Measurements from ENCODE around the gene FADS2. TPM values are rescaled to one million over a fixed set of nuclear protein-coding genes. Genes with fewer than 3 reads are reported as not detected.
A peak's percentile ranks its signal among the peaks of the same experiment; 100 is the strongest.

Gene FADS2
- total RNA-seq, 2 donors from 2014 or later: 23.3 to 70.4 TPM

DNA sequence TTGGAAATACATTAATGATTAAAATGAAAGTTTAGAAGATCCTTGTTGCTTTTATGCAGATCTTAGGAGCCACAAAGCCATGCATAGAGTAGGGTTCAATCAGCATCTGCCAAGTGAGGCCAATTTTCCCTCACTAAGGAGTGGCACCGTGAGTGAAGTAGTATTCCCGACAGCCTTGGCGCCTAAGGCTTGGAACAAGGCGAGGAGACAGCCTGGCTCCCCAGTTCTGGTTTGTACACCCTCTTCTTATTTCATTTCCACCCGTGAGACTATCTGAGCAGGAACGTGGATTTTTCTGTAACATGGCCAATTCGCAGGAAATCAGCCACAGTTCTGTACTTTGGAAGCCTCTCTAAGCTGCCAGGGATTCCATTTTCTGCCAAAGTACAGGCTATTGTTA, 22.6 kb downstream of the FADS2 start:
- Mint-ChIP-seq H3K4me3 (no peak overlapping the region), H3K27ac (no peak overlapping the region), H3K27me3 (ENCODE audit: low read depth) (no peaks in the 10 kb centered on the region), H3K4me1 (ENCODE audit: low read depth) (no peaks in the 10 kb centered on the region), H3K9me3 (no peaks in the 10 kb centered on the region), H3K36me3 (ENCODE audit: insufficient read depth in 2 of 2) (peaks cover 5 to 10% of the 10 kb centered on the region in 2 donors)
- ATAC-seq (replicated peaks in 1 of 2) (no peak), DNase-seq (no peak)

DNA sequence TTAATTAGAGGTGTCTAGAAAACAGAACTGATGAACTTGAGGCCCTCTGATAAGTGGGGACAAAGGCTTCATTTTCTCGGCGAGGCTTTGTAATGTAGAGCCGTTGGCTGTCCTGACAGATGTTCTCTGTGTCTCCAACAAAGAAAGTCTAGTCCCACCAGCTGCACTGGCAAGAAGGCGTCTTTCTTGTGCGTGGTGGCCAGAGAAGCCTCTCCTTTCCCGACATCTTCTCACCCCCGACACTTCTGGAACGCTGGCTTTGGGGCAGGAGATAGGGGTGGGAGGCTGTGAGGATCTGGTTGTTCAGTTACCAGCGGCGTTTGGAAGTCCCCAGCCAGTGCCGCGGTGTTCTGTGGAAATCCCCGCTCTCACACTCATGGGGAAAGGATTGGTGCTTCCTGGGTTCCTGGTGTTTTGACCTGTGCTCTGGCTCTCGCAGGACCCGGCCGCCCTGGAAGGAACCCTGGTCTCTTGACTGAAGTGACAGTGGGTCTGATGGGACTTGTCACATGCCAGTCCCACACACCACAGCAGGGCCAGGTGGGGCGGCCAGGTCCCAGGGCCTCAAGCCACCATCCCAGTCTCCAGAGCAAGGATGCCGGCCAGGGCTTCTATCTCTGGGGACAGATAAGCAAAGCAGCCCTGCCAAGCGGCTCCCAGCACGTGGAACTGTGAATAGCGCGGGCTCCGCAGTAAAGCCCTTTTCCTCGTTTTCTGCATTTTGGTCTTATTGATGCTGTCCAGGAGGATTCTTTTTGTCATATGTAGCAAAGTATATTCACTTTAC, 23.2 kb downstream of the FADS2 start:
- H3K4me1 Mint-ChIP-seq (ENCODE audit: low read depth): no peaks in the 10 kb centered on the region
- H3K9me3 Mint-ChIP-seq: no peaks in the 10 kb centered on the region
- no peak overlapping the region for H3K4me3 Mint-ChIP-seq
- peaks cover 5 to 10% of the 10 kb centered on the region in 2 donors for H3K36me3 Mint-ChIP-seq (ENCODE audit: insufficient read depth in 2 of 2)
- H3K27me3 Mint-ChIP-seq (ENCODE audit: low read depth): no peaks in the 10 kb centered on the region
- no peak for DNase-seq
- no peak overlapping the region for H3K27ac Mint-ChIP-seq
- ATAC-seq (replicated peaks in 1 of 2): no peak

DNA sequence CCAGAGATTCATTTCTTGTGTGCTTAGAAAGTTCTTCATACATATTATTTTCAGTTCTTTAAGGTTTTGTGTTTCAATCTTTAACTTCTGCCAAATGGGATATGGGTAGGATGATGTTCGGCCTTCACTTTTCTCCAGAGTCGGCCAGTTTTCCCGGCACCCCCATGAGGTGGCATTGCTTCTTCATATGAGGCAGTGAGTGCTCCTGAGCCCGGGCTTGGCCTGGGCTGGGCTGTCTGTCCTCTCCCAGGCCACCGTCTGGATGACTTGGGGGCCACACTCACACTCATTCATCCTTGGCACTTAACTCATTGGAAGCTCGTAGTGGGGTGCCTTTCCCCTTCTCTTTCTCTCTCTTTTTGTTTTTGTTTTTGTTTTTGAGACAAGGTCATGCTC, 23.8 kb downstream of the FADS2 start:
- no peak for ATAC-seq (replicated peaks in 1 of 2)
- H3K4me3 Mint-ChIP-seq: no peak overlapping the region
- no peaks in the 10 kb centered on the region for H3K27me3 Mint-ChIP-seq (ENCODE audit: low read depth)
- no peak overlapping the region for H3K27ac Mint-ChIP-seq
- H3K9me3 Mint-ChIP-seq: no peaks in the 10 kb centered on the region
- no peak for DNase-seq
- peaks cover 5 to 10% of the 10 kb centered on the region in 2 donors for H3K36me3 Mint-ChIP-seq (ENCODE audit: insufficient read depth in 2 of 2)
- H3K4me1 Mint-ChIP-seq (ENCODE audit: low read depth): no peaks in the 10 kb centered on the region

DNA sequence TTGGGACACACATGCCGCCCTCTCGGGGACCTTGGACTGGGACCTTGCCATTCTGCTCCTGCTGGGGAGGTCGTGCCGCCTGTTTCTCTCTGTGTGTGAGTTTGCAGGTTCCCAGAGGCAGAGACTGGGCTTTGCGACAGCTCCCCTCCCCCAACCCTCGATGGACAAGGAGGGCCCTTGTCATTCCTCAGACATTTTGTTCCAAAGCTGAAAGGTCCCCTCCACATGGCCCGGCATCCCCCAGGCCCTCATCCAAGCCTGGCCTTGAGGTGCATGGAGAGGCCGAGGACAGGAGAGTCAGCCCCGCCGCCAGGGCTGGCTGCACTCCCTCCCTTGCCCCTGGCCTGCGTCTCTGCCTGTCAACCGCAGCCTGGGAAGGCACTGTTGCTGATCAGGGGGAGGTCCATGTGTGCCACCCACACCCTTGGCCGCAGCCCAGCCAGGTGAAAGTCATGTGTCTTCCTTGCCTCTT, 25.6 kb downstream of the FADS2 start:
- Mint-ChIP-seq H3K36me3 (ENCODE audit: insufficient read depth in 2 of 2) (peaks cover 0 to 8% of the 10 kb centered on the region in 2 donors), H3K9me3 (no peaks in the 10 kb centered on the region)

DNA sequence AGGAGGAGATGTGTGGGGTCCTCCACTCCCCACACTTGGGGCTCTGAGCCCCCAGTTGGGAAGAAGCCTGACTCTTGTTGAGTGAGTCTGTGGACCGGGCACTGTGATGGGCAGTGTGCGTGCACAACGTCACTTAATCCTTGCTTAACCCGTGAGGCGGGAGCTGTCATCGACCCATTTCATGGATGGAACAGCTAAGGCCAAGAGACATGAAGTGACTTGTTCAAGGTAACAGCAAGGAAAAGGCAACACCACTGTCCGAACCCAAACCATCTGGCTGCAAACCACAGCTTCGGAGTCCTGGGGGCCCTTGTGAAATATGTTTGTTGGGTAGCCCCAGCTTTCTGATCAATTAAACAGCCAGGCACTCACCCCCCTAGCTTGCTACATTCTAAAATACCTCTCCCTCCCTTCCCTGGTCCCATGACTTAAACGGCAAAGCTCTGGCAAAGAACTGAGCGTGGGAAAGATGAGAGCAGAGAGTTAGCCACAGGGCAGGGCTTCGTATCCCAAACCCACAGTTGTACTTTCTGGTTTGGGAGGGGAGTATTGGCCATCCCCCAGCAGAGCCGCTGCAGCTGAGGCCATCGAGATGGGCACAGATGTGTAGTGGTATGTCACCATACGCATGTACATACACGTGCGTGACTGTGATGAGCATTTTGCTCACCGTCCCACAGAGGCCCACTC, 26.3 kb downstream of the FADS2 start:
- H3K36me3 Mint-ChIP-seq (ENCODE audit: insufficient read depth in 2 of 2): peaks cover 0 to 9% of the 10 kb centered on the region in 2 donors
- no peaks in the 10 kb centered on the region for H3K4me1 Mint-ChIP-seq (ENCODE audit: low read depth)
- no peak overlapping the region for H3K27ac Mint-ChIP-seq
- no peak for DNase-seq
- ATAC-seq (replicated peaks in 1 of 2): no peak
- no peaks in the 10 kb centered on the region for H3K27me3 Mint-ChIP-seq (ENCODE audit: low read depth)
- H3K9me3 Mint-ChIP-seq: no peaks in the 10 kb centered on the region
- no peak overlapping the region for H3K4me3 Mint-ChIP-seq

More for the DNA sequence above, 25.6 kb downstream of the FADS2 start:
- H3K27me3 Mint-ChIP-seq (ENCODE audit: low read depth): no peaks in the 10 kb centered on the region
- no peak overlapping the region for H3K4me3 Mint-ChIP-seq
- H3K27ac Mint-ChIP-seq: no peak overlapping the region
- DNase-seq: no peak
- ATAC-seq (replicated peaks in 1 of 2): no peak
- no peaks in the 10 kb centered on the region for H3K4me1 Mint-ChIP-seq (ENCODE audit: low read depth)

DNA sequence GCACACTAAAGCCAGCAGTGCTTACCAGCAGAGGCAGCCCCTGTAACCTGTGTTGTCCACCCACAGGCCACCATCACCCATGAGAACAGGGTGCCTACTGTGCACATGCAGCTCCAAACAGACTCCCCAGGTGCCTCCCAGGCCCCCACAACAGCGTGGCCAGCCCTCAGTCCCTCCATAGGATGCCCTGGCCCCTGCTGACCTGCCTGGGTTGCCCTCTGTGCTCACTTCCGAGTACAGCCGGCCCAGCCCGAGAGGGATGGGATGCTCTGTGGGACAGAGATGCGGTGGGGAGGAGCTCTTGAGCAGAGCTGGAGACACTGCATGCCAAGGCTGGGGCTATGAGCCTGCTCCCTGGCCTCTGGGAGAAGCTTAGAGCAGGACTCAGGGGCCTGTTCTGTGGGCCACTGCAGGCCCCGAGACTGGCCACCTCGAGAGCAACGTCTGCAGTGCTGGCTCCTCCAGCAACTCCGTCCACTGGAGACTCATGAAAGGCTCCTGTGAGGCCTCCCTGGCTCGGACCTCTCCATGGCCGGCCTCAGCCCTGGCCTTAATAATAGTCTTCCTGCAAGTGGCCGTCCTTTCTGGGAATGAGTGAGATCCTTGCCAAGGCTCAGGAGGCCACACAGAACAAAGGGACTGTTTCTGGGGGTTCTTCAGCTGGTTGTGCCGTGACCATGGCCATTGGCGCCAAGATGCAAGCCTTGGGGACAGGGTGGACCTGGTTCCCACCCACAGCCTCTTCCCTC, 27.0 kb downstream of the FADS2 start:
- no peak overlapping the region for H3K4me3 Mint-ChIP-seq
- ATAC-seq (replicated peaks in 1 of 2): no peak
- no peaks in the 10 kb centered on the region for H3K4me1 Mint-ChIP-seq (ENCODE audit: low read depth)
- peaks cover 0 to 9% of the 10 kb centered on the region in 2 donors for H3K36me3 Mint-ChIP-seq (ENCODE audit: insufficient read depth in 2 of 2)
- no peak overlapping the region for H3K27ac Mint-ChIP-seq
- no peaks in the 10 kb centered on the region for H3K27me3 Mint-ChIP-seq (ENCODE audit: low read depth)
- H3K9me3 Mint-ChIP-seq: no peaks in the 10 kb centered on the region
- DNase-seq: no peak

DNA sequence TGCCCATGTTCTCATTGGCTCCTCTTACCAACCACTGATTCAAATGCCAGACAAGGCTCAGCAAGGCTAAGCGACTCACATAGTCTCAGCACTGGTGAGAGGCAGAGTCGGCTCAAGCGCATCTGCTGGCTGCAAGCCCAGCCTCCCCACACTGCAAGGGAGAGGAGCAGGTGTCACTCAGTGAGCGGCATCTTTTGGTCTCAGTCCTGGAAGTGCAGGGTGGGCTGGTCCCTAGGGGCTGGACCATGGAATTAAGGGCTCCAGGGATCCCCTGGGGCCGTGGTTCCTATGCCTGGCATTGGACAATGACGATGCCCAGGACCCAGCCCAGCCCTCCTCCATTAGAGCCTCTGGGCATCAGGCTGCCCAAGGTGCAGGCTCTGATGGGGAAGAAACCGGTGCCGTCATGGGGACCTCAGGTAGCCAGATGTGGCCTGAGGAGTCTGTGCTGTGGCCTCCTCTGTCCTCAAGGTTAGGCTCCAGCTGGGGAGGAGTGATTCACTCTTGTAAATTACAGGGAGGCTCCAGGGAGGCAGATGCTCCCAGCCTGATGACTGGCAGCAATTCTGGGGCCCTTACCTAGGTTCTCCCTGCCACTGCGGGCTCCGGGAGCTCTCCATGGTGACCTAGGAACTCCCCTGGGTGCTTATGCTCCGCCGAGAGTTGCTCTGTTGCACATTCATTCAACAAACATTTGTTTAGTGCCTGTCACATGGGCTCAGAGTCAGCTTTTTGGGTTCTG, 28.0 kb downstream of the FADS2 start:
- DNase-seq (no peak), ATAC-seq (replicated peaks in 1 of 2) (no peak)
- Mint-ChIP-seq H3K4me3 (no peak overlapping the region), H3K4me1 (ENCODE audit: low read depth) (no peaks in the 10 kb centered on the region), H3K27ac (no peak overlapping the region), H3K9me3 (no peaks in the 10 kb centered on the region), H3K27me3 (ENCODE audit: low read depth) (no peaks in the 10 kb centered on the region), H3K36me3 (ENCODE audit: insufficient read depth in 2 of 2) (peaks cover 0 to 9% of the 10 kb centered on the region in 2 donors)

DNA sequence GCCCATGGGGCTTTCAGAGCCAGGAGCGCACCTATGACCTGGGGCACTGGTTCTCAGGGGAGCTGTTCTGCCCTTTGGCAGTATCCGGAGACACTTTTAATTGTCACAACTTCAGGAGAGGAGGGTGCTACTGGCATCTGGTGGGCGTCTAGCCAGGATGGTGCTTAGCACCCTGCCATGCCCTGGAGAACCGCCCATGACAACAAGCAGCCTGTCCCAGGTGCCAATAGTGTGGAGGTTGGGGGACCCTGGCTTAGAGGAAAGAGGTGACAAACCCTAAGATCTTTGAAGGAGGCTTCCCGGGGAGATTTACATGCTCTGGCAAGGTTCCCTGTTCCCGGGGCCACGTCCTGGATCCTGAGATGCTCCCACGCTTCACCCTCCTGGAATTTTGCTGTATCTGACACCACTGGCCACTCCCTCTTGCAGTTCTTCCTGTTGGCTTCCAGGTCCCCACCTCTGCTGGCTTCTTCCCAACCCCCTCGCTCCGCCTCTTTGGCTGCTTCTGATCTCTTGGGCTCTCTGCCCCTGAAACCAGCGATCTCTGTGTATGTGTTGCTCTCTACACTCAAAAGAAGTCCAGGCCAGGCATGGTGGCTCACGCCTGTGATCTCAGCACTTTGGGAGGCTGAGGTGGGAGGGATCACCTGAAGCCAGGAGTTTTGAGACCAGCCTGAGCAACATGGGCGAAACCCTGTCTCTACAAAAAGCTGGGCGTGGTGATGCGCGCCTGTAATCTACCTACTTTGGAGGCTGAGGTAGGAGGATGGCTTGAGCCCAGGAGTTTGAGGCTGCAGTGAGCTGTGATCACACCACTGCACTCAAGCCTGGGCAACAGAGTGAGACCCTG, 32.2 kb downstream of the FADS2 start:
- DNase-seq: no peak
- no peak for ATAC-seq (replicated peaks in 1 of 2)
- Mint-ChIP-seq H3K4me1 (ENCODE audit: low read depth) (no peaks in the 10 kb centered on the region), H3K27me3 (ENCODE audit: low read depth) (no peaks in the 10 kb centered on the region), H3K9me3 (no peaks in the 10 kb centered on the region), H3K27ac (no peak overlapping the region), H3K4me3 (no peak overlapping the region), H3K36me3 (ENCODE audit: insufficient read depth in 2 of 2) (peaks cover 0 to 6% of the 10 kb centered on the region in 2 donors)

DNA sequence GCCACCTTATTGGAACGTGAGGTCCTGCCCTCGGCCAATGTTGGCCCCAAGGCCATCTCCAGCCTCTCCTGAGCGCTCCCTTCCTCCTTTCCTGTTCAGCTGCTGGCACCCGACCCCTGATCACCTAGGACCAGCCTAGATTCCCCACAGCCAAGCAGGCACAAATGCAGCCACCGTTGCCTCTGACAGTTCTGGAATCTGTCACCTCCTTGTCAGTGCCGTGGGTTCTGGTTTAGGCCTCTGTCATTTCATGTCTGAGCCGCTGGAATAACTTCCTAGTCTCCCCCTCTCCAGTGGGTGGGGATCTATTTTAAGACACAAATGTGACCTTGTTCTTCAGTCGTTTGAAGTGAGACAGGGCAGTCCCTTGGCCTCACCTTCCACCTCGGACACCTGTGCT, 33.5 kb downstream of the FADS2 start:
- Mint-ChIP-seq H3K36me3 (ENCODE audit: insufficient read depth in 2 of 2) (peaks cover 0 to 6% of the 10 kb centered on the region in 2 donors), H3K27me3 (ENCODE audit: low read depth) (no peaks in the 10 kb centered on the region), H3K27ac (peak overlapping the region; percentile 24), H3K4me1 (ENCODE audit: low read depth) (no peaks in the 10 kb centered on the region), H3K4me3 (no peak overlapping the region), H3K9me3 (no peaks in the 10 kb centered on the region)
- ATAC-seq (replicated peaks in 1 of 2) (no peak), DNase-seq (no peak)

DNA sequence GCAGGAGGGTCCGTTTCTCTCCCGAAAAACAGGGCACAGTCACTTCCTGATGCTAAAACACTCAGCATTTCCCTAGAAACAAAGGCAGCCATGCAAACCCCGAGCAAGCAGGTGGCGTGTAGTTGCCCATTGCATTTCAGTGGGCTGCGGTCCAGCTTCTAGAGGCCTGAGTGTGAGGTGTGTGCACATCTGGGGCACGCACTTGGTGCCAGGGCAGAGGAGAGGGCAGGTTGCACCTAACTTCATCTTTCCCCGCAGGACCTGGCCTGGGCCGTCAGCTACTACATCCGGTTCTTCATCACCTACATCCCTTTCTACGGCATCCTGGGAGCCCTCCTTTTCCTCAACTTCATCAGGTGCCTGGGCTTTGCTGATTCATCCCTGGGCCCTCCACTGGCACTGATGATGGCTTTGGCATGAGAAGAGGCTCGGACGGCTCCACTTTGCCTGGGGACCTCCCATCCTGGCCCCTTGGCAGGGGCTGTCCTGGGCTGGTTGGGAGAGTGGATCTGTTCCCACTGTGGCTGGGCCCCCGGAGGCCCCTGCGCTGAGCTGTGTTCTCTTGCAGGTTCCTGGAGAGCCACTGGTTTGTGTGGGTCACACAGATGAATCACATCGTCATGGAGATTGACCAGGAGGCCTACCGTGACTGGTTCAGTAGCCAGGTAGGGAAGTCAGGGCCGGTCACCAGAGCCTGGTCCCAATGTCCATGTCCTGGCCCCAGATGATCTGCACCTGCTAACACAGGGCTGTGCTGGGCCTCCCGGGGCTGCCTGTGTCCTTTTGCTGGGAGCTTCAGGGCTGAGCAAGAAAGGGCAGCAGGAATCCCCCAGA, 34.8 kb downstream of the FADS2 start:
- Mint-ChIP-seq H3K4me3 (no peak overlapping the region), H3K36me3 (ENCODE audit: insufficient read depth in 2 of 2) (peaks cover 0 to 6% of the 10 kb centered on the region in 2 donors), H3K27ac (no peak overlapping the region), H3K4me1 (ENCODE audit: low read depth) (no peaks in the 10 kb centered on the region), H3K27me3 (ENCODE audit: low read depth) (no peaks in the 10 kb centered on the region), H3K9me3 (no peaks in the 10 kb centered on the region)
- DNase-seq: no peak
- no peak for ATAC-seq (replicated peaks in 1 of 2)

DNA sequence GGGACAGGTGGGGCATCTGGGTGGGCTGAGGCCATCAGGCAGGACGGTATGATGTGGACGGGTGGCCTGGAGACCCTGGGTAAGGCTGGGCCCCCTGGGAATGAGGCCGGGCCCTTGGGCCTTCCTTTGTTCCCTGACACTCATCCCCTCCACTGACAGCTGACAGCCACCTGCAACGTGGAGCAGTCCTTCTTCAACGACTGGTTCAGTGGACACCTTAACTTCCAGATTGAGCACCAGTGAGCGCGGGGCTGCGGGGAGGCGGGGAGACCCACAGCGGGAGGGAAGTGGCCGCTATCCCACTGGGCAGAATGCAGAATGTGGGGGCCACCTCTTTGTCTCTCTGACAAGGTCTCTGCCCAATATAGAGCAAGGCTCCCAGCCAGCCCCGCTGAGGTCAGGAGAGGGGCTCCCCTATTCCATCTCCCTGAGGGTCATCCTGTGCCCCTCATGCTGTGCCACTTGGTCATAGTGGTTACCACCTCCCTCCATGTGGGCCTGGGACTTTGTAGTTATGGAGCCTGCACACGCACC, 35.5 kb downstream of the FADS2 start:
- no peak overlapping the region for H3K4me3 Mint-ChIP-seq
- no peaks in the 10 kb centered on the region for H3K4me1 Mint-ChIP-seq (ENCODE audit: low read depth)
- DNase-seq (no peak), ATAC-seq (replicated peaks in 1 of 2) (no peak)
- H3K9me3 Mint-ChIP-seq: no peaks in the 10 kb centered on the region
- peaks cover 0 to 6% of the 10 kb centered on the region in 2 donors for H3K36me3 Mint-ChIP-seq (ENCODE audit: insufficient read depth in 2 of 2)
- H3K27ac Mint-ChIP-seq: no peak overlapping the region
- no peaks in the 10 kb centered on the region for H3K27me3 Mint-ChIP-seq (ENCODE audit: low read depth)

Measured in activated T-cell treated with anti-CD3 and anti-CD28 coated beads, Interleukin-2, amount 50 U/mL, for 72 hours (primary cell).